ENCODE measurements around the gene BLM.

DNA sequence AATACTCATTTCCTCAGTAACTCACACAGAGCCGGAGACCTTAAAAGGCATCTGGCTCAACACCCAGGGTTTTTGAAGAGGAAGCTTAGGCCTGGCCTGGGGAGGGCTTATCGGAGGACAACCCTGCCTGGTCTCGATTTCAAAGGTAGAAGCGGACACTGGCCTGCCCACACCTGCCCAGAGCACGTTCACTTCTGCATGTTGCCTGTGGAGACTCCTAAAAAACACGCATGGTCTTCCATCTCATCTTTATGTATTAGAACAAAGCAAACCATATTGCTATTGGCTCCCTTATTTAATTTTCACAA lies 95.8 kb downstream of the BLM start:
- TF ChIP-seq CTCF (IDR thresholded peaks at IDR 0.05 in 4 of 5, conservative IDR thresholded peaks at IDR 0.05 in 1 of 5): no peak
- no peak for TF ChIP-seq POLR2A (IDR thresholded peaks at IDR 0.05)
